Vein endothelial cell (primary cell): Measurements from ENCODE around the gene LY9. TPM values are rescaled to one million over a fixed set of nuclear protein-coding genes. Genes with fewer than 3 reads are reported as not detected.

Experiments
- total RNA-seq: library from RNA; depleted of rRNA; stranded (reverse); fragments of >200 nt; gene quantifications from 2 replicates; pipeline ENCODE4 v1.2.3, GENCODE V29; 2012

LY9 gene, protein sequence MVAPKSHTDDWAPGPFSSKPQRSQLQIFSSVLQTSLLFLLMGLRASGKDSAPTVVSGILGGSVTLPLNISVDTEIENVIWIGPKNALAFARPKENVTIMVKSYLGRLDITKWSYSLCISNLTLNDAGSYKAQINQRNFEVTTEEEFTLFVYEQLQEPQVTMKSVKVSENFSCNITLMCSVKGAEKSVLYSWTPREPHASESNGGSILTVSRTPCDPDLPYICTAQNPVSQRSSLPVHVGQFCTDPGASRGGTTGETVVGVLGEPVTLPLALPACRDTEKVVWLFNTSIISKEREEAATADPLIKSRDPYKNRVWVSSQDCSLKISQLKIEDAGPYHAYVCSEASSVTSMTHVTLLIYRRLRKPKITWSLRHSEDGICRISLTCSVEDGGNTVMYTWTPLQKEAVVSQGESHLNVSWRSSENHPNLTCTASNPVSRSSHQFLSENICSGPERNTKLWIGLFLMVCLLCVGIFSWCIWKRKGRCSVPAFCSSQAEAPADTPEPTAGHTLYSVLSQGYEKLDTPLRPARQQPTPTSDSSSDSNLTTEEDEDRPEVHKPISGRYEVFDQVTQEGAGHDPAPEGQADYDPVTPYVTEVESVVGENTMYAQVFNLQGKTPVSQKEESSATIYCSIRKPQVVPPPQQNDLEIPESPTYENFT
- total RNA-seq, result not detected in 2 replicates

GRCh38 chr1:160795951-160796383, at the start of gene LY9:
TSS of gene LY9 (plus strand) at chr1:160796174. CDS start at chr1:160796188, 14 bp downstream.

GRCh38 chr1:160862203-160863060, 66.5 kb downstream of the LY9 start, which contains the start of gene CD244:
TSS of gene CD244 (minus strand) at chr1:160862887. CDS start at chr1:160862677, 210 bp downstream.

Other genes starting within 250 kb of the LY9 start
- gene CD84, start 216.7 kb upstream of the LY9 start, total RNA-seq, result not detected in 2 replicates
- gene SLAMF1, start 149.1 kb upstream of the LY9 start, total RNA-seq, result not detected in 2 replicates
- not detected in 2 replicates for gene CD48, start 84.4 kb upstream of the LY9 start, total RNA-seq
- not detected in 2 replicates for gene SLAMF7, start 56.9 kb upstream of the LY9 start, total RNA-seq
- not detected in 2 replicates for gene CD244, start 66.7 kb downstream of the LY9 start, total RNA-seq
- gene ITLN1, start 89.0 kb downstream of the LY9 start, total RNA-seq, result not detected in 2 replicates
- not detected in 2 replicates for gene ITLN2, start 158.6 kb downstream of the LY9 start, total RNA-seq
- 144 and 239 TPM in 2 replicates for gene F11R, start 225.0 kb downstream of the LY9 start, total RNA-seq
- gene TSTD1, start 242.8 kb downstream of the LY9 start, total RNA-seq, result 2.4 and 3.6 TPM in 2 replicates
- gene USF1, start 249.8 kb downstream of the LY9 start, total RNA-seq, result 72.8 and 82.5 TPM in 2 replicates